MM.1S (cell line): ENCODE data around the gene PPOX.

Experiments
- CTCF ChIP-seq: fragments of 300-600 bp; sonication (generic); IDR thresholded peaks from 2 replicates; pipeline ENCODE4 v1.5.1; 2016; ENCODE audit warnings: antibody characterized with exemption, low read length, mixed read lengths
- EZH2 ChIP-seq: fragments of 300-600 bp; sonication (generic); optimal IDR thresholded peaks from 2 replicates; pipeline ENCODE3; 2017; ENCODE audit warnings: low read depth, mild to moderate bottlenecking, antibody characterized with exemption, low read length, mixed read lengths
- EZH2phosphoT487 ChIP-seq: fragments of 300-600 bp; sonication (generic); IDR thresholded peaks from 2 replicates; pipeline ENCODE4 v1.6.1; 2018; ENCODE audit warnings: antibody characterized with exemption, low read length

GRCh38 chr1:161188381-161188780 is 22.2 kb downstream of the PPOX start:
- TF ChIP-seq CTCF (no peak), EZH2 (no peak), EZH2phosphoT487 (no peak)
